SK-N-SH treated with all-trans-retinoic acid at 6 μM for 48 hours (cell line): ENCODE measurements around the gene NAALADL2.

ENCODE experiments used
- BACH2 ChIP-seq: fragments of 250-450 bp; sonication (Bioruptor Pico); IDR thresholded peaks from 2 replicates; pipeline ENCODE4 v1.9.0; 2021; ENCODE audit warnings: mild to moderate bottlenecking, borderline replicate concordance
- CREB5 ChIP-seq: fragments of 250-450 bp; sonication (Bioruptor Pico); IDR thresholded peaks from 2 replicates; pipeline ENCODE4 v1.5.1; 2020; ENCODE audit warnings: low read depth, mild to moderate bottlenecking, moderate library complexity
- GLIS3 ChIP-seq: fragments of 250-450 bp; sonication (Bioruptor Pico); IDR thresholded peaks from 2 replicates; pipeline ENCODE4 v1.5.0; 2020; ENCODE audit warnings: mild to moderate bottlenecking, moderate library complexity
- PATZ1 ChIP-seq: fragments of 250-450 bp; sonication (Bioruptor Pico); IDR thresholded peaks from 2 replicates; pipeline ENCODE4 v1.8.0; 2020; ENCODE audit warnings: mild to moderate bottlenecking, moderate library complexity, borderline replicate concordance
- PPARA ChIP-seq: fragments of 250-450 bp; sonication (Bioruptor Pico); IDR thresholded peaks from 2 replicates; pipeline ENCODE4 v1.5.0; 2020; ENCODE audit warnings: mild to moderate bottlenecking, borderline replicate concordance
- SNAI2 ChIP-seq: fragments of 250-450 bp; sonication (Bioruptor Pico); IDR thresholded peaks from 2 replicates; pipeline ENCODE4 v1.5.0; 2020; ENCODE audit warnings: mild to moderate bottlenecking, moderate library complexity
- TCF4 ChIP-seq: fragments of 250-450 bp; sonication (Bioruptor Pico); IDR thresholded peaks from 2 replicates; pipeline ENCODE4 v1.8.0; 2021; ENCODE audit warnings: mild to moderate bottlenecking, moderate library complexity, borderline replicate concordance
- ZC3H10 ChIP-seq: fragments of 250-450 bp; sonication (Bioruptor Pico); IDR thresholded peaks from 2 replicates; pipeline ENCODE4 v1.5.1; 2021; ENCODE audit warnings: mild to moderate bottlenecking, moderate library complexity
- TF ChIP-seq, protein P1 (sequence below): fragments of 250-450 bp; sonication (Bioruptor Pico); IDR thresholded peaks from 2 replicates; pipeline ENCODE4 v1.8.0; 2021; ENCODE audit warnings: low read depth, mild to moderate bottlenecking, moderate library complexity, borderline replicate concordance

DNA sequence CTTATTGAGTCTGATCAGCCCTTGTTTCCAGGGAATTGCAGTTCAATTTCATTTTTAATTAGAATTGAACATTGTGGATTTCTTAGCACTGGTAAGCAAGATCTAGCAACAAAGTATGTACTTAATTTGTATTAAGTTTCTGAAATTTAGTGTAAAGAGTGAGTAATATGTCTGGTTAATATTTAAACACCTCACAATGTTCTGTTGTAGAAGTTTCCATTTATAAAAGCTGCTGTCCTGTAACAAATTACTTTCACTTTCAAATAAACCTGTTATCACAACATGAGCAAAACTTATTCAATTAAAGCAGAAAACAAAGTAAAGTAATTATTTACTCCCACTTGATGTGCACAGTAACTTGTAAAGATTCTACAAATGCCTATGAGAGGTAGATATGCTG, 448.5 kb downstream of the NAALADL2 start:
- no peak for TF ChIP-seq TCF4 (CRISPR knock-in tag)
- no peak for TF ChIP-seq SNAI2
- TF ChIP-seq, protein P1, sequence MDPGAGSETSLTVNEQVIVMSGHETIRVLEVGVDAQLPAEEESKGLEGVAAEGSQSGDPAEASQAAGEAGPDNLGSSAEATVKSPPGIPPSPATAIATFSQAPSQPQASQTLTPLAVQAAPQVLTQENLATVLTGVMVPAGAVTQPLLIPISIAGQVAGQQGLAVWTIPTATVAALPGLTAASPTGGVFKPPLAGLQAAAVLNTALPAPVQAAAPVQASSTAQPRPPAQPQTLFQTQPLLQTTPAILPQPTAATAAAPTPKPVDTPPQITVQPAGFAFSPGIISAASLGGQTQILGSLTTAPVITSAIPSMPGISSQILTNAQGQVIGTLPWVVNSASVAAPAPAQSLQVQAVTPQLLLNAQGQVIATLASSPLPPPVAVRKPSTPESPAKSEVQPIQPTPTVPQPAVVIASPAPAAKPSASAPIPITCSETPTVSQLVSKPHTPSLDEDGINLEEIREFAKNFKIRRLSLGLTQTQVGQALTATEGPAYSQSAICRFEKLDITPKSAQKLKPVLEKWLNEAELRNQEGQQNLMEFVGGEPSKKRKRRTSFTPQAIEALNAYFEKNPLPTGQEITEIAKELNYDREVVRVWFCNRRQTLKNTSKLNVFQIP (CRISPR knock-in tag): no peak
- no peak for TF ChIP-seq ZC3H10 (CRISPR knock-in tag)
- TF ChIP-seq BACH2 (CRISPR knock-in tag): no peak
- no peak for TF ChIP-seq GLIS3 (CRISPR knock-in tag)
- no peak for TF ChIP-seq PATZ1 (CRISPR knock-in tag)
- no peak for TF ChIP-seq PPARA
- TF ChIP-seq CREB5 (CRISPR knock-in tag): no peak
